Neuronal stem cell (in vitro differentiated cells): ENCODE data around the gene MTG2.

ENCODE experiments used
- DNase-seq: peaks from one replicate; pipeline ENCODE4 v3.0.0-alpha.2; 2013; ENCODE audit warnings: low spot score
- H2AFZ ChIP-seq: one replicate; pipeline ENCODE4 v1.6.1; 2013; ENCODE audit warnings: mild to moderate bottlenecking, low read length, inconsistent platforms
- H2AK5ac ChIP-seq: 2 replicates; pipeline ENCODE4 v1.6.1; 2013; ENCODE audit warnings: low read depth, mild to moderate bottlenecking, inconsistent platforms, low read length, moderate library complexity, mixed read lengths
- H2BK120ac ChIP-seq: 2 replicates; pipeline ENCODE4 v1.6.1; 2013; ENCODE audit warnings: low read depth, mild to moderate bottlenecking, inconsistent platforms, low read length, moderate library complexity, mixed read lengths
- H2BK12ac ChIP-seq: one replicate; pipeline ENCODE4 v1.6.1; 2013; ENCODE audit warnings: low read length, inconsistent platforms
- H2BK15ac ChIP-seq: 2 replicates; pipeline ENCODE4 v1.6.1; 2013; ENCODE audit warnings: mild to moderate bottlenecking, low read length, inconsistent platforms, mixed read lengths
- H2BK5ac ChIP-seq: one replicate; pipeline ENCODE4 v1.6.1; 2013; ENCODE audit warnings: inconsistent platforms, mild to moderate bottlenecking, low read length, moderate library complexity
- H3K14ac ChIP-seq: one replicate; pipeline ENCODE4 v1.6.1; 2013; ENCODE audit warnings: low read length, inconsistent platforms
- H3K18ac ChIP-seq: 2 replicates; pipeline ENCODE4 v1.6.1; 2013; ENCODE audit warnings: low read length, inconsistent platforms
- H3K23ac ChIP-seq: 2 replicates; pipeline ENCODE4 v1.6.1; 2013; ENCODE audit warnings: low read depth, mild to moderate bottlenecking, mixed read lengths, low read length, inconsistent platforms; ENCODE audit not compliant: poor library complexity
- H3K27ac ChIP-seq: replicated peaks from 3 replicates; pipeline ENCODE4 v1.5.1; 2013; ENCODE audit warnings: low read length, inconsistent platforms
- H3K27me3 ChIP-seq, 3 experiments: 2 replicates each; pipeline ENCODE4 v1.6.1; 2013; ENCODE audit warnings: low read length in 3 of 3, mild to moderate bottlenecking in 2 of 3, inconsistent platforms in 1 of 3, low read depth in 1 of 3, mixed read lengths in 1 of 3, moderate library complexity in 1 of 3; ENCODE audit not compliant: control insufficient read depth in 3 of 3, insufficient read depth in 3 of 3
- H3K36me3 ChIP-seq, 2 donors: replicated peaks in 1 of 2; 2 replicates each; pipeline ENCODE4 v1.6.1; 2013; ENCODE audit warnings: low read length in 2 of 2; ENCODE audit not compliant: control insufficient read depth in 2 of 2, insufficient read depth in 2 of 2
- H3K4ac ChIP-seq: 2 replicates; pipeline ENCODE4 v1.6.1; 2013; ENCODE audit warnings: inconsistent platforms, mild to moderate bottlenecking, low read length, moderate library complexity
- H3K4me1 ChIP-seq, 2 donors: 1 replicate in 1 of 2; 2 replicates in 1 of 2; pipeline ENCODE4 v1.6.1; 2013; ENCODE audit warnings: low read length in 2 of 2, low read depth in 1 of 2; ENCODE audit not compliant: control insufficient read depth in 2 of 2, insufficient read depth in 1 of 2
- H3K4me2 ChIP-seq: one replicate; pipeline ENCODE4 v1.6.1; 2013; ENCODE audit warnings: mild to moderate bottlenecking, low read length, inconsistent platforms; ENCODE audit not compliant: insufficient read depth, poor library complexity, severe bottlenecking
- H3K4me3 ChIP-seq, 2 donors: 2 replicates each; pipeline ENCODE4 v1.5.1; 2013; ENCODE audit warnings: low read length in 2 of 2, mild to moderate bottlenecking in 2 of 2, inconsistent platforms in 1 of 2, moderate library complexity in 1 of 2
- H3K79me1 ChIP-seq: one replicate; pipeline ENCODE4 v1.6.1; 2013; ENCODE audit warnings: low read depth, mild to moderate bottlenecking, inconsistent platforms, low read length, moderate library complexity
- H3K9ac ChIP-seq: one replicate; pipeline ENCODE4 v1.6.1; 2013; ENCODE audit warnings: mild to moderate bottlenecking, low read depth, low read length, inconsistent platforms; ENCODE audit not compliant: poor library complexity
- H3K9me3 ChIP-seq, 2 donors: replicated peaks in 1 of 2; 2 replicates each; pipeline versions ENCODE3 to v1.6.1; 2013; ENCODE audit warnings: low read length in 2 of 2, mild to moderate bottlenecking in 2 of 2, inconsistent platforms in 1 of 2, low read depth in 1 of 2, mixed read lengths in 1 of 2, moderate library complexity in 1 of 2; ENCODE audit not compliant: control insufficient read depth in 2 of 2, insufficient read depth in 1 of 2
- H4K8ac ChIP-seq: one replicate; pipeline ENCODE4 v1.6.1; 2013; ENCODE audit warnings: low read depth, mild to moderate bottlenecking, inconsistent platforms, low read length, moderate library complexity
- H4K91ac ChIP-seq: one replicate; pipeline ENCODE4 v1.6.1; 2013; ENCODE audit warnings: low read length, low read depth, mild to moderate bottlenecking, inconsistent platforms; ENCODE audit not compliant: poor library complexity
- WGBS, 2 donors: extraction: QIAGEN DNeasy Blood & Tissue Kit; methylation state at CpG; one replicate each; pipeline ENCODE4 v1.1.7; 2013; ENCODE audit warnings: missing lambda C conversion rate in 2 of 2, mixed read lengths in 1 of 2; ENCODE audit not compliant: insufficient read length in 2 of 2, insufficient replicate concordance in 1 of 2; ENCODE audit errors: extremely low coverage in 2 of 2; 5-methylcytosine and 5-hydroxymethylcytosine counted together

MTG2 gene

GRCh38 chr20:62211769-62212288, 29.0 kb downstream of the MTG2 start:
- H2BK5ac ChIP-seq, result peak overlapping the region; percentile 91
- peak overlapping the region; percentile 85 for H2AFZ ChIP-seq
- no peak overlapping the region for H3K4me2 ChIP-seq
- no peak for DNase-seq
- no CpG with 5 or more reads among the region's 9 CpGs for WGBS, 2 donors
- H3K4me3 ChIP-seq, result no peak overlapping the region
- peak overlapping the region; percentile 4 for H2BK12ac ChIP-seq
- H3K36me3 ChIP-seq, result no peaks in the 10 kb centered on the region
- H4K91ac ChIP-seq, result no peak overlapping the region
- H4K8ac ChIP-seq, result no peak overlapping the region
- H3K27ac ChIP-seq, result no peak overlapping the region
- no peaks in the 10 kb centered on the region for H3K79me1 ChIP-seq
- peak overlapping the region; percentile 91 for H2AK5ac ChIP-seq
- no peak overlapping the region for H3K9ac ChIP-seq
- peak overlapping the region; percentile 76 for H3K4ac ChIP-seq
- H3K14ac ChIP-seq, result peak overlapping the region; percentile 90
- H3K23ac ChIP-seq, result peak overlapping the region; percentile 25
- peaks cover 8 to 15% of the 10 kb centered on the region in 2 donors for H3K4me1 ChIP-seq
- H2BK120ac ChIP-seq, result no peak overlapping the region
- H3K18ac ChIP-seq, result peak overlapping the region; percentile 71
- H3K9me3 ChIP-seq, result no peaks in the 10 kb centered on the region
- H3K27me3 ChIP-seq, result peaks cover 0 to under 1% (median 0%) of the 10 kb centered on the region in 3 experiments
- peak overlapping the region; percentile 87 for H2BK15ac ChIP-seq

- Histone ChIP-seq H3K4me3 (no peak overlapping the region), H3K9me3 (no peaks in the 10 kb centered on the region), H3K4me1 (peaks cover 8 to 15% of the 10 kb centered on the region in 2 donors), H2BK5ac (peak overlapping the region; percentile 91), H3K4me2 (no peak overlapping the region), H3K4ac (no peak overlapping the region), H4K91ac (no peak overlapping the region), H2AFZ (peak overlapping the region; percentile 85), H2BK120ac (no peak overlapping the region), H3K9ac (peak overlapping the region; percentile 60), H3K79me1 (no peaks in the 10 kb centered on the region), H2BK12ac (no peak overlapping the region), H3K14ac (peak overlapping the region; percentile 21), H4K8ac (no peak overlapping the region), H3K23ac (no peak overlapping the region), H3K36me3 (no peaks in the 10 kb centered on the region), H3K27me3 (peaks cover 0 to 5% (median 0%) of the 10 kb centered on the region in 3 experiments), H2AK5ac (peak overlapping the region; percentile 91), H2BK15ac (peak overlapping the region; percentile 87), H3K18ac (peak overlapping the region; percentile 71), H3K27ac (no peak overlapping the region)
- WGBS, 2 donors, result no CpG with 5 or more reads among the region's 10 CpGs
- DNase-seq, result no peak
These were observed 29.5 kb downstream of the MTG2 start for GRCh38 chr20:62212299-62212698.

GRCh38 chr20:62214067-62214466, 31.2 kb downstream of the MTG2 start:
- Histone ChIP-seq H2BK120ac (no peak overlapping the region), H3K27ac (no peak overlapping the region), H3K18ac (peak overlapping the region; percentile 51), H3K9ac (peak overlapping the region; percentile 63), H3K4ac (no peak overlapping the region), H3K4me1 (peaks cover 18 to 24% of the 10 kb centered on the region in 2 donors), H2AK5ac (peak overlapping the region; percentile 94), H3K4me2 (no peak overlapping the region), H2BK5ac (no peak overlapping the region), H3K14ac (no peak overlapping the region), H2BK12ac (peak overlapping the region; percentile 63), H3K9me3 (no peaks in the 10 kb centered on the region), H2BK15ac (peak overlapping the region; percentile 21), H3K79me1 (no peaks in the 10 kb centered on the region), H3K36me3 (no peaks in the 10 kb centered on the region), H4K91ac (no peak overlapping the region), H2AFZ (no peak overlapping the region), H3K4me3 (no peak overlapping the region), H4K8ac (no peak overlapping the region), H3K23ac (peak overlapping the region; percentile 2), H3K27me3 (peaks cover 0 to 23% (median 12%) of the 10 kb centered on the region in 3 experiments)
- no CpG with 5 or more reads among the region's 12 CpGs for WGBS, 2 donors
- DNase-seq, result no peak

GRCh38 chr20:62215020-62215990, 32.5 kb downstream of the MTG2 start:
- Histone ChIP-seq H3K9me3 (no peaks in the 10 kb centered on the region), H3K4me2 (no peak overlapping the region), H4K91ac (no peak overlapping the region), H3K36me3 (no peaks in the 10 kb centered on the region), H3K4me1 (peaks cover 20 to 28% of the 10 kb centered on the region in 2 donors), H2BK12ac (no peak overlapping the region), H3K4me3 (no peak overlapping the region), H2AFZ (no peak overlapping the region), H2BK15ac (no peak overlapping the region), H3K27ac (no peak overlapping the region), H3K27me3 (peaks cover 3 to 28% (median 17%) of the 10 kb centered on the region in 3 experiments), H2AK5ac (no peak overlapping the region), H3K9ac (peak overlapping the region; percentile 9), H3K4ac (peak overlapping the region; percentile 11), H3K79me1 (no peaks in the 10 kb centered on the region), H2BK120ac (no peak overlapping the region), H3K18ac (no peak overlapping the region), H4K8ac (no peak overlapping the region), H3K14ac (no peak overlapping the region), H2BK5ac (no peak overlapping the region), H3K23ac (peak overlapping the region; percentile 2)
- no CpG with 5 or more reads among the region's 29 CpGs for WGBS, 2 donors
- no peak for DNase-seq
